Iris pigment epithelial cell (primary cell): ENCODE results near the gene MPPED2.

Experiments
- DNase-seq: peaks from one replicate; pipeline ENCODE4 v3.0.0-alpha.2; 2011; ENCODE audit warnings: low read depth

MPPED2 gene

GRCh38 chr11:30526558-30526957, 59.6 kb downstream of the MPPED2 start:
- no peak for DNase-seq

- DNase-seq = no peak
Observed at GRCh38 chr11:30522536-30523243, 63.5 kb downstream of the MPPED2 start.

- DNase-seq = no peak
Observed at GRCh38 chr11:30521297-30522071, 64.7 kb downstream of the MPPED2 start.

- DNase-seq = no peak
Observed at GRCh38 chr11:30513087-30513486, 73.1 kb downstream of the MPPED2 start.

- no peak for DNase-seq
Observed at GRCh38 chr11:30511408-30511807, 74.7 kb downstream of the MPPED2 start.

- no peak for DNase-seq
Observed at GRCh38 chr11:30510750-30511149, 75.4 kb downstream of the MPPED2 start.

GRCh38 chr11:30509364-30509763, 76.8 kb downstream of the MPPED2 start:
- no peak for DNase-seq

- DNase-seq = no peak
Observed at GRCh38 chr11:30508594-30508993, 77.6 kb downstream of the MPPED2 start.

GRCh38 chr11:30505603-30506002, 80.5 kb downstream of the MPPED2 start:
- DNase-seq = no peak

- no peak for DNase-seq
Observed at GRCh38 chr11:30504468-30504867, 81.7 kb downstream of the MPPED2 start.

GRCh38 chr11:30503156-30503555, 83.0 kb downstream of the MPPED2 start:
- DNase-seq = no peak

GRCh38 chr11:30502305-30502704, 83.8 kb downstream of the MPPED2 start:
- no peak for DNase-seq

- no peak for DNase-seq
Observed at GRCh38 chr11:30501744-30502143, 84.4 kb downstream of the MPPED2 start.

- no peak for DNase-seq
Observed at GRCh38 chr11:30499940-30500339, 86.2 kb downstream of the MPPED2 start.

GRCh38 chr11:30497600-30497999, 88.6 kb downstream of the MPPED2 start:
- DNase-seq = no peak

- DNase-seq = no peak
Observed at GRCh38 chr11:30496935-30497334, 89.2 kb downstream of the MPPED2 start.

GRCh38 chr11:30495437-30495836, 90.7 kb downstream of the MPPED2 start:
- DNase-seq = no peak

- no peak for DNase-seq
Observed at GRCh38 chr11:30489511-30489910, 96.6 kb downstream of the MPPED2 start.

- DNase-seq = no peak
Observed at GRCh38 chr11:30489076-30489475, 97.1 kb downstream of the MPPED2 start.

GRCh38 chr11:30488304-30488998, 97.7 kb downstream of the MPPED2 start:
- peak; percentile 90 for DNase-seq

- peak; percentile 49 for DNase-seq
Observed at GRCh38 chr11:30487200-30487898, 98.8 kb downstream of the MPPED2 start.

GRCh38 chr11:30485756-30486155, 100.4 kb downstream of the MPPED2 start:
- no peak for DNase-seq
